Measurements from ENCODE around the gene KCTD17.
"Not testable (repeated sequence)": the region's sequence is repeated elsewhere in the genome, so short reads cannot be mapped to it uniquely, and the experiment has no call there.

KCTD17 gene

GRCh38 chr22:37070744-37071143, 19.2 kb downstream of the KCTD17 start:
- Histone ChIP-seq H3K9ac (ENCODE audit: low read length) (no peak overlapping the region), H3K27ac (ENCODE audit: low read depth, low read length, poor library complexity, severe bottlenecking) (no peak overlapping the region), H3K9me2 (ENCODE audit: low read depth, low read length) (no peaks in the 10 kb centered on the region), H2AFZ (ENCODE audit: low read length) (no peak overlapping the region), H3K36me3 (ENCODE audit: insufficient read depth, low read length) (no peaks in the 10 kb centered on the region), H4K20me1 (ENCODE audit: insufficient read depth, low read length) (no peaks in the 10 kb centered on the region), H3K79me2 (ENCODE audit: insufficient read depth, low read length) (no peaks in the 10 kb centered on the region), H3K4me2 (ENCODE audit: low read length) (no peak overlapping the region), H3K9me3 (ENCODE audit: low read length) (no peaks in the 10 kb centered on the region), H3K27me3 (ENCODE audit: insufficient read depth, low read length) (0 out of 2 replicates have a peak, but pooled peaks cover 5% of the 10 kb centered on the region), H3K4me3 (ENCODE audit: low read depth, low read length, poor library complexity, severe bottlenecking) (no peak overlapping the region), H3K4me1 (ENCODE audit: insufficient read depth, low read length, severe bottlenecking) (no peaks in the 10 kb centered on the region), H3F3A (ENCODE audit: insufficient read depth, low read length) (no peaks in the 10 kb centered on the region)
- TF ChIP-seq EZH2 (IDR thresholded peaks at IDR 0.05; ENCODE audit: borderline replicate concordance, low read length) (no peak), CTCF (IDR thresholded peaks at IDR 0.05; ENCODE audit: low read length) (no peak)

- not testable (repeated sequence) for H3K4me2 ChIP-seq (ENCODE audit: low read length); H3K9ac ChIP-seq (ENCODE audit: low read length); H3K27ac ChIP-seq (ENCODE audit: low read depth, low read length, poor library complexity, severe bottlenecking); H3K9me2 ChIP-seq (ENCODE audit: low read depth, low read length); H3F3A ChIP-seq (ENCODE audit: insufficient read depth, low read length); H3K4me1 ChIP-seq (ENCODE audit: insufficient read depth, low read length, severe bottlenecking); H4K20me1 ChIP-seq (ENCODE audit: insufficient read depth, low read length); H3K79me2 ChIP-seq (ENCODE audit: insufficient read depth, low read length); H3K9me3 ChIP-seq (ENCODE audit: low read length); H3K4me3 ChIP-seq (ENCODE audit: low read depth, low read length, poor library complexity, severe bottlenecking); H3K27me3 ChIP-seq (ENCODE audit: insufficient read depth, low read length); H3K36me3 ChIP-seq (ENCODE audit: insufficient read depth, low read length); H2AFZ ChIP-seq (ENCODE audit: low read length)
Measured at GRCh38 chr22:37071850-37072592, 20.5 kb downstream of the KCTD17 start.

GRCh38 chr22:37072673-37073072, 21.1 kb downstream of the KCTD17 start:
- Histone ChIP-seq H3K9me3 (ENCODE audit: low read length) (no peaks in the 10 kb centered on the region), H3K9ac (ENCODE audit: low read length) (no peak overlapping the region), H2AFZ (ENCODE audit: low read length) (no peak overlapping the region), H3K27me3 (ENCODE audit: insufficient read depth, low read length) (0 out of 2 replicates have a peak, but pooled peaks cover 5% of the 10 kb centered on the region), H4K20me1 (ENCODE audit: insufficient read depth, low read length) (no peaks in the 10 kb centered on the region), H3K79me2 (ENCODE audit: insufficient read depth, low read length) (no peaks in the 10 kb centered on the region), H3K9me2 (ENCODE audit: low read depth, low read length) (no peaks in the 10 kb centered on the region), H3K36me3 (ENCODE audit: insufficient read depth, low read length) (no peaks in the 10 kb centered on the region), H3K4me3 (ENCODE audit: low read depth, low read length, poor library complexity, severe bottlenecking) (no peak overlapping the region), H3K4me1 (ENCODE audit: insufficient read depth, low read length, severe bottlenecking) (no peaks in the 10 kb centered on the region), H3F3A (ENCODE audit: insufficient read depth, low read length) (no peaks in the 10 kb centered on the region), H3K4me2 (ENCODE audit: low read length) (no peak overlapping the region), H3K27ac (ENCODE audit: low read depth, low read length, poor library complexity, severe bottlenecking) (no peak overlapping the region)
- TF ChIP-seq EZH2 (IDR thresholded peaks at IDR 0.05; ENCODE audit: borderline replicate concordance, low read length) (no peak), CTCF (IDR thresholded peaks at IDR 0.05; ENCODE audit: low read length) (no peak)

- Histone ChIP-seq H2AFZ (ENCODE audit: low read length) (no peak overlapping the region), H4K20me1 (ENCODE audit: insufficient read depth, low read length) (no peaks in the 10 kb centered on the region), H3K27ac (ENCODE audit: low read depth, low read length, poor library complexity, severe bottlenecking) (no peak overlapping the region), H3K9me3 (ENCODE audit: low read length) (no peaks in the 10 kb centered on the region), H3K9ac (ENCODE audit: low read length) (no peak overlapping the region), H3K4me2 (ENCODE audit: low read length) (no peak overlapping the region), H3K79me2 (ENCODE audit: insufficient read depth, low read length) (no peaks in the 10 kb centered on the region), H3F3A (ENCODE audit: insufficient read depth, low read length) (no peaks in the 10 kb centered on the region), H3K27me3 (ENCODE audit: insufficient read depth, low read length) (no peaks in the 10 kb centered on the region), H3K4me1 (ENCODE audit: insufficient read depth, low read length, severe bottlenecking) (no peaks in the 10 kb centered on the region), H3K4me3 (ENCODE audit: low read depth, low read length, poor library complexity, severe bottlenecking) (no peak overlapping the region), H3K36me3 (ENCODE audit: insufficient read depth, low read length) (no peaks in the 10 kb centered on the region), H3K9me2 (ENCODE audit: low read depth, low read length) (no peaks in the 10 kb centered on the region)
- no peak for TF ChIP-seq CTCF (IDR thresholded peaks at IDR 0.05; ENCODE audit: low read length)
- no peak for TF ChIP-seq EZH2 (IDR thresholded peaks at IDR 0.05; ENCODE audit: borderline replicate concordance, low read length)
Measured at GRCh38 chr22:37074537-37074936, 23.0 kb downstream of the KCTD17 start.
